CD4-positive, alpha-beta T cell treated with Interferon alpha-2 for 1 hour (primary cell): ENCODE measurements around the gene DRG2.

Source experiments
- DNase-seq, 2 donors: peaks; one replicate each; pipeline ENCODE4 v3.0.0-alpha.2; 2020 to 2022

Gene DRG2

DNA sequence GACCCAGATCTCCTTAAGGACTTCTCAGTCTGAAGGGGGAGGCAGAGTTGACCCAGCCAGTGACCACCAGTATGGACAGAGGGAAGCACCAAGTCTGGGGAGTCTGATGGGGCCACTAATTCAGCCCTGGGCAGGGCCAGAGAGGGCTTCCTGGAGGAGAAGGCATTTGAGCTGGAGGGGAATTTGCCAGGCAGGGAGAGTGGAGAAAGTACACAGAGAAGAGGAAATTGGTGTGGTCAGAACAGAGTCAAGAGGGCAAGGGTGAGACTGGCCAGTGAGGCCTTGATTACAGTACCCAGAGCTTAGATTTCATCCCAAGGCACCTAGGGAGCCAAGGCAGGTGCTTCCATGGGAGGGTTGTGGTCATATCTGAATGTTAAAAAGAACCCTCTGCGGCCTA lies 57.1 kb downstream of the DRG2 start:
- DNase-seq = no peak

- DNase-seq = no peak
Observed at GRCh38 chr17:18145811-18146210, 58.1 kb downstream of the DRG2 start.

DNA sequence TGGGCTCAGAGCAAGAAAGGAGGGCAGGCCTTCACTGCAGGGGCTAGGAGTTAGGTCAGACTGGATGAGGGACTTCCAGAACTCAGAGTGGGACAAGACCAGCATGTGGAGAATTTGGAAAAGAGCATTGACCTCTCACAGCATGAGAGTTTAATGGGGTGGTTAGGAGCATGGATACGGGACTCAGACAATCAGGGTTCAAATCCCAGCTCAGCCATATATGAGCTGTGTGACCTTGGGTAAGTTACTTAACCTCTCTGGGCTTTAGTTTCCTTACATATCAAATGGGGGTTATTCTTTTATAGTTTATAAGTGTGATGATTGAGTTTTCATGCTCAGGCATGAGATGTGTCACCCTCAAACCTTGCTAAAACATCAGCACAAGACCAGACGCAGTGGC lies 58.5 kb downstream of the DRG2 start:
- DNase-seq = no peak

- no peak for DNase-seq
Observed at GRCh38 chr17:18146980-18147379, 59.2 kb downstream of the DRG2 start.

- no peak for DNase-seq
Observed at GRCh38 chr17:18148586-18148985, 60.8 kb downstream of the DRG2 start.

- no peak for DNase-seq
Observed at GRCh38 chr17:18151290-18151689, 63.5 kb downstream of the DRG2 start.

- DNase-seq = no peak
Observed at GRCh38 chr17:18155179-18155578, 67.4 kb downstream of the DRG2 start.

- DNase-seq = peak in 1 of 2 donors; percentile 7
Observed at GRCh38 chr17:18156171-18156975, 68.6 kb downstream of the DRG2 start.

DNA sequence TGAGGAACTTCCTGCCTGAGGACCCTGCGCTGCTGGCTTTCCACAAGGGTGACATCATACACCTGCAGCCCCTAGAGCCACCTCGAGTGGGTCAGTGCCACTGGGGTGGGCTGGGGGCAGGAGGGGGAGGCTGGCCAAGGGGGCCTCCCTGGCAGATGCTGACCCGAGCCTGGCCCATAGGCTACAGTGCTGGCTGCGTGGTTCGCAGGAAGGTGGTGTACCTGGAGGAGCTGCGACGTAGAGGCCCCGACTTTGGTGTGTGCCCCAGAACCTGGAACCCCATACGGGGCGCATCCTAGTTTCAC lies 69.2 kb downstream of the DRG2 start:
- DNase-seq = no peak
